Brain pericyte (primary cell): ENCODE results near the gene AKAP9.
A peak's percentile ranks its signal among the peaks of the same experiment; 100 is the strongest.
"Not testable (repeated sequence)": the region's sequence is repeated elsewhere in the genome, so short reads cannot be mapped to it uniquely, and the experiment has no call there.

Experiments used
- DNase-seq: peaks from one replicate; pipeline ENCODE4 v3.0.0-alpha.2; 2012; ENCODE audit warnings: low read depth, low spot score

The AKAP9 gene

GRCh38 chr7:91945476-91945875 is 4.8 kb downstream of the AKAP9 start:
- DNase-seq, result peak; percentile 49

- DNase-seq, result no peak
These were observed 5.9 kb downstream of the AKAP9 start for GRCh38 chr7:91946549-91946948.

- no peak for DNase-seq
These were observed 7.3 kb downstream of the AKAP9 start for GRCh38 chr7:91947948-91948347.

- no peak for DNase-seq
These were observed 8.8 kb downstream of the AKAP9 start for GRCh38 chr7:91949221-91950009.

- DNase-seq, result no peak
These were observed 13.0 kb downstream of the AKAP9 start for GRCh38 chr7:91953618-91954017.

GRCh38 chr7:91956464-91956863 is 15.8 kb downstream of the AKAP9 start:
- DNase-seq, result not testable (repeated sequence)

- no peak for DNase-seq
These were observed 16.6 kb downstream of the AKAP9 start for GRCh38 chr7:91957232-91957631.

GRCh38 chr7:91957823-91958222 is 17.2 kb downstream of the AKAP9 start:
- no peak for DNase-seq

- no peak for DNase-seq
These were observed 18.4 kb downstream of the AKAP9 start for GRCh38 chr7:91959023-91959422.

- DNase-seq, result no peak
These were observed 21.2 kb downstream of the AKAP9 start for GRCh38 chr7:91961816-91962215.

GRCh38 chr7:91962419-91962818 is 21.8 kb downstream of the AKAP9 start:
- no peak for DNase-seq

GRCh38 chr7:91967513-91967912 is 26.9 kb downstream of the AKAP9 start:
- DNase-seq, result not testable (repeated sequence)

- DNase-seq, result no peak
These were observed 33.0 kb downstream of the AKAP9 start for GRCh38 chr7:91973639-91974038.

- no peak for DNase-seq
These were observed 33.4 kb downstream of the AKAP9 start for GRCh38 chr7:91974066-91974465.

GRCh38 chr7:91976743-91977142 is 36.1 kb downstream of the AKAP9 start:
- no peak for DNase-seq

- no peak for DNase-seq
These were observed 38.9 kb downstream of the AKAP9 start for GRCh38 chr7:91979590-91979989.

- DNase-seq, result not testable (repeated sequence)
These were observed 41.7 kb downstream of the AKAP9 start for GRCh38 chr7:91982352-91982751.

- no peak for DNase-seq
These were observed 47.6 kb downstream of the AKAP9 start for GRCh38 chr7:91988213-91988612.

GRCh38 chr7:91993976-91994375 is 53.3 kb downstream of the AKAP9 start:
- DNase-seq, result no peak

- DNase-seq, result no peak
These were observed 54.9 kb downstream of the AKAP9 start for GRCh38 chr7:91995391-91996105.

- DNase-seq, result no peak
These were observed 59.2 kb downstream of the AKAP9 start for GRCh38 chr7:91999631-92000565.

- no peak for DNase-seq
These were observed 62.1 kb downstream of the AKAP9 start for GRCh38 chr7:92002720-92003119.
